Adrenal gland (tissue), 12 donors: ENCODE data around the gene RPS19. TPM values are rescaled to one million over a fixed set of nuclear protein-coding genes. Genes with fewer than 3 reads are reported as not detected.
A peak's percentile ranks its signal among the peaks of the same experiment; 100 is the strongest.

ENCODE experiments used
- DNase-seq, 7 donors: peaks; one replicate each; pipeline ENCODE4 v3.0.0-alpha.2; 2019 to 2020
- H3K27ac ChIP-seq, 5 donors: fragments of 200-600 bp; sonication (generic) in 4 of 5; 1 replicate in 3 of 5; 2 replicates in 2 of 5; pipeline versions ENCODE4 v1.5.1 to v1.8.0; 2016 to 2020; ENCODE audit warnings: mild to moderate bottlenecking in 1 of 5
- H3K27me3 ChIP-seq: fragments of 200-600 bp; 2 replicates; pipeline ENCODE4 v1.8.0; 2021
- H3K36me3 ChIP-seq, 2 donors: fragments of 200-600 bp; replicated peaks in 1 of 2; 1 replicate in 1 of 2; 2 replicates in 1 of 2; pipeline versions ENCODE4 v1.5.1 to v1.8.0; 2018 to 2022
- H3K4me1 ChIP-seq, 2 donors: fragments of 200-600 bp; replicated peaks in 1 of 2; 1 replicate in 1 of 2; 2 replicates in 1 of 2; pipeline versions ENCODE4 v1.5.1 to v1.8.0; 2018 to 2021
- H3K4me3 ChIP-seq, 4 donors: fragments of 200-600 bp; sonication (generic) in 3 of 4; one replicate each; pipeline ENCODE4 v1.5.1; 2016 to 2018
- H3K9me3 ChIP-seq, 3 donors: fragments of 200-600 bp; sonication (generic) in 1 of 3; replicated peaks in 1 of 3; 1 replicate in 2 of 3; 2 replicates in 1 of 3; pipeline versions ENCODE4 v1.5.1 to v1.8.0; 2016 to 2021
- POLR2A ChIP-seq, 2 donors: fragments of 450-650 bp; IDR thresholded peaks; one replicate each; pipeline ENCODE4 v1.6.1; 2017; ENCODE audit warnings: antibody characterized with exemption in 2 of 2, mild to moderate bottlenecking in 2 of 2, moderate library complexity in 1 of 2
- WGBS, 4 donors: extraction: QIAGEN DNeasy Blood & Tissue Kit in 2 of 4; methylation state at CpG; one replicate each; pipeline versions ENCODE4 v1.1.5 to v1.1.7; 2013 to 2017; 5-methylcytosine and 5-hydroxymethylcytosine counted together
- intact Hi-C, 2 donors: fragments of 100-400 bp; cut with DNase I; formaldehyde crosslinking; loops; one replicate each; pipeline versions ENCODE4 v1.14.1 to v1.15.0; 2022 to 2023
- polyA plus RNA-seq, 3 donors: library from polyadenylated mRNA; stranded (reverse); fragments of 200-250 nt in 2 of 3; fragments of 350-450 nt in 1 of 3; fragmentation: Illumina TruSeq in 1 of 3; extraction: RNeasy Lipid Tissue Mini Kit (QIAGEN cat#74804) in 1 of 3; gene quantifications; one replicate each; pipeline ENCODE4 v1.2.3, GENCODE V29; 2013 to 2014
- total RNA-seq, 9 donors: library from RNA; depleted of rRNA in 4 of 9; stranded (reverse); fragments of >200 nt in 4 of 9; fragments of 120-200 nt in 1 of 9; fragmentation: NEBNext Ultra II Directional in 1 of 9; extraction: Animal tissue kit (Norgen Biotek cat#: 25700) in 1 of 9; gene quantifications; one replicate each; pipeline versions ENCODE4 v1.1.0 to v1.2.4, GENCODE V29; 2013 to 2023
- TF ChIP-seq, protein P1 (sequence below), 6 experiments: fragments of 450-650 bp in 4 of 6; fragments of 200-600 bp in 2 of 6; sonication (generic) in 1 of 6; IDR thresholded peaks; 1 replicate in 5 of 6; 2 replicates in 1 of 6; pipeline versions ENCODE4 v1.5.1 to v1.8.0; 2016 to 2021; ENCODE audit warnings: antibody characterized with exemption in 6 of 6, mild to moderate bottlenecking in 2 of 6, moderate library complexity in 1 of 6
- donor health status: healthy with polysubstance abuse.
- donor health status: Bipolar disorder and iron deficiency.
- donor health status: DM: yes; HTN: yes; CAD: no.
- donor health status: DM: no; HTN: no; CAD: no.
- donor health status: DM: no; HTN: no; CAD: no.
- donor health status: DM: yes; HTN: yes; CAD: no.

Gene RPS19
- total and polyA plus RNA-seq, 12 donors = 418 to 3,405 (median 1,389) TPM

DNA sequence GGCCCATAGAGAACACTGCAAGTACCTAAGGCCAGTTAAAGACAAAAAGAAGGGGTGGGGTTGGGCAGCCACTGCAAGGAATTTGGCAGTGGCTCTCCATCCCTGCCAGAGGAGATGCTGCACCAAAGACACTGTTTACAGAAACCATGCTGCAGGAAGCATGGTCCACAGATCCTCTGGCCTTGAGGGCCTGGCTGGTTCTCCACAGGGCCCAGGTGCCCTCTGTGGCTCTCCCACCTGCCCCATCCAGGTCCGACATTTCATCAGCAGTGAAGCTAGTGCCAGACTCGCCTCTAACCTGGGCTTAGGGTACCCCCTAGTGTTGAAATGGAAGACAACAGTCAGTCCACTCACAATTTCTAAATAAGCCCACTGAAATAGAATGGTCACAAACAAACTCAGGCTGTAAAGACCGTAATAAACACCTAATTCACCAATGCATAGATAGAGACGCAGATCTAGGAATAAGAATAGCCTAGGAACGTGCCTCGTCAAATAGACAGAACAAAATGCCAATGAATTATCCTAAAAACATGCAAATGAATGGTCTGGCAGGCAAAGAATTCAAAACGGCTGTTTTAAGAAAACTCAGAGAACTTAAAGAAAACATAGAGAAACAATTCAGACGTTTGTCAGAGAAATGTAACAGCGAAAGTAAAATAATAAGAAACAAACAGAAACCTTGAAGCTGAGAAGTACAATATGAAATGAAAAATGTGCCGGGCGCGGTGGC lies 38.9 kb upstream of the RPS19 start:
- Histone ChIP-seq H3K27me3 (peaks cover 5% of the 10 kb centered on the region), H3K9me3 (no peaks in the 10 kb centered on the region), H3K4me1 (no peaks in the 10 kb centered on the region), H3K36me3 (no peaks in the 10 kb centered on the region), H3K4me3 (no peak overlapping the region), H3K27ac (no peak overlapping the region)
- 33 to 37% (median 35%) methylated on average over 11 to 12 of the region's 12 CpGs for WGBS, 4 donors
- TF ChIP-seq, protein P1, sequence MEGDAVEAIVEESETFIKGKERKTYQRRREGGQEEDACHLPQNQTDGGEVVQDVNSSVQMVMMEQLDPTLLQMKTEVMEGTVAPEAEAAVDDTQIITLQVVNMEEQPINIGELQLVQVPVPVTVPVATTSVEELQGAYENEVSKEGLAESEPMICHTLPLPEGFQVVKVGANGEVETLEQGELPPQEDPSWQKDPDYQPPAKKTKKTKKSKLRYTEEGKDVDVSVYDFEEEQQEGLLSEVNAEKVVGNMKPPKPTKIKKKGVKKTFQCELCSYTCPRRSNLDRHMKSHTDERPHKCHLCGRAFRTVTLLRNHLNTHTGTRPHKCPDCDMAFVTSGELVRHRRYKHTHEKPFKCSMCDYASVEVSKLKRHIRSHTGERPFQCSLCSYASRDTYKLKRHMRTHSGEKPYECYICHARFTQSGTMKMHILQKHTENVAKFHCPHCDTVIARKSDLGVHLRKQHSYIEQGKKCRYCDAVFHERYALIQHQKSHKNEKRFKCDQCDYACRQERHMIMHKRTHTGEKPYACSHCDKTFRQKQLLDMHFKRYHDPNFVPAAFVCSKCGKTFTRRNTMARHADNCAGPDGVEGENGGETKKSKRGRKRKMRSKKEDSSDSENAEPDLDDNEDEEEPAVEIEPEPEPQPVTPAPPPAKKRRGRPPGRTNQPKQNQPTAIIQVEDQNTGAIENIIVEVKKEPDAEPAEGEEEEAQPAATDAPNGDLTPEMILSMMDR (IDR thresholded peaks at IDR 0.05) = peak; percentile 26 to 61 (median 56)
- TF ChIP-seq POLR2A (IDR thresholded peaks at IDR 0.05) = no peak
- intact Hi-C loops = no loop called here
- peak in 1 of 7 donors; percentile 22 for DNase-seq

DNA sequence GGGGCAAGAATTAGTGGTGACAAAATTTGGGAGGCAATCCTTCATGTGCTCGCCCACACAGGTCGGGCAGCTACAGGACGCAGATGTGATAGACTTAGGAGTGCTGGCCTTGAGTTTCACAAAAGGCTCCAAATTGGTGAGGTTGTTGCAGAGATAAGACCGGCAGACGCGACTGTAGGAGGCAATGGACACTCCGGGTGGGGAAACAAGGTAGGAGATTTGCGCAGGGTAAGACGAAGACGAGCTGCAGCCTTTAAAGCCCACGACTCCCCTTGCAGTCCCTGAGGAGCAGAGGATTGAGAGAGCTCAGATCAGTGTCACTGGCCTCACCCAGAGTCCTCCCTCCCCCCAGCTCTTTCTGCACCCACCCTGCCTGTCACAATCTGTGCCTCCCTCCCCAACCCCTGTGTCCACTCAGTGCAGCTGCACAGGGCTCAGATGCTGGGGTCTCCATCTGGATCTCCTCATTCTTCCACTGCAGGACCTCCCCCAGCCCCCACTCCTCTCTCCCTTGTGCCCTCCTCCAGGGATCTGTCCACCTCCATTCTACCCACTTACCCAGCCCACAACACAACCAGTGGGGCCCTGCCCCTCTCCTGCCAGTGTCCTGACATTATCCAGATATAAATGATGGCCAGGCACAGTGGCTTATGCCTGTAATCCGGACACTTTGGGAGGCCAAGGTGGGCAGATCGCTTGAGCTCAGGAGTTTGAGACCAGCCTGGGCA lies 21.9 kb upstream of the RPS19 start:
- intact Hi-C loops = no loop called here
- WGBS, 4 donors = 43 to 49% (median 45%) methylated on average over 11 to 13 of the region's 13 CpGs
- DNase-seq = no peak

DNA sequence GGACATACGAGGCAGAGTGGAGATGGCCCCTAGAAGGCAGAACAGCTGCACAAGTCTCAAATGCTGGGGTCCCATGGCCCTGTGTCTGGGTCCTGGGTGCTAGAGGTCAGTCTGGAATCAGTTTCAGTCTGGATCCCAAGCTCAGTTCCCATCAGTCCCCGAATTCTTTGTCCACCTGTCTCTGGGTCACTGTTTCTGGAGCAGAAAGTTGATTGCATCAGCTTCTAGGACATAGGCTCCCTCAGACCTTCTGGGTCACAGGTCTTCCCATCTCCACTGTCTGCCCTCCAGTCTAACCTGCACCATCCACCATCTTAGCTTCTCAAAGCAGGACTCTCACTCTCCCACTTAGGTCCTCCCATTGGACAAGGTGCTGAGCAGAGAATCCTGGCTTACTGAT lies 20.8 kb upstream of the RPS19 start:
- intact Hi-C loops = no loop called here
- Histone ChIP-seq H3K27ac (no peak overlapping the region), H3K4me1 (no peaks in the 10 kb centered on the region), H3K27me3 (peaks cover 24% of the 10 kb centered on the region), H3K9me3 (no peaks in the 10 kb centered on the region), H3K36me3 (no peaks in the 10 kb centered on the region), H3K4me3 (no peak overlapping the region)
- DNase-seq = no peak
- no peak for TF ChIP-seq POLR2A (IDR thresholded peaks at IDR 0.05)
- TF ChIP-seq, protein P1 (IDR thresholded peaks at IDR 0.05) = no peak
- WGBS, 4 donors = 62 to 84% (median 65%) methylated on average over 1 to 2 of the region's 2 CpGs

More for the DNA sequence above, 21.9 kb upstream of the RPS19 start:
- Histone ChIP-seq H3K4me3 (no peak overlapping the region), H3K27me3 (peaks cover 25% of the 10 kb centered on the region), H3K27ac (no peak overlapping the region), H3K4me1 (no peaks in the 10 kb centered on the region), H3K36me3 (no peaks in the 10 kb centered on the region), H3K9me3 (no peaks in the 10 kb centered on the region)
- TF ChIP-seq, protein P1 (IDR thresholded peaks at IDR 0.05) = no peak
- no peak for TF ChIP-seq POLR2A (IDR thresholded peaks at IDR 0.05)

DNA sequence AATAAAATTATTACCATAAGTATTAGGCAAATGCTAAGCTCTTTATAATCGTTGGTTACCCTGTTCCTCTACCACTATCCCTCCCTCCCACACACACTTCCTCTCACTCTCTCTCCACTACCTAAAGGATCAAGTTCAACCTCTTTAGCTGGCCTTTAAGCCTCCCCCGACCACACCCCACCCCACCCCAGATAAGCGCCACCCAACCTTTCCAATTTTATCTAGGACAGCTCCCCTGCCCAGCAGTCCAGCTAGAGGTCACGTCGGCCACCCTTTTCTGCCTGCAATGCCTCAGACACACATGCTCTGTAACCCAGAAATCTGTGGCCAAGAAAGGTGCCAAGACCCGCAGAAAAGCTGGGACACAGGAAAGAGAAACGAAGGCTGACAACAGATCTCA lies 16.7 kb upstream of the RPS19 start:
- no peaks in the 10 kb centered on the region for H3K36me3 ChIP-seq

More for the DNA sequence above, 16.7 kb upstream of the RPS19 start:
- 61 to 75% (median 67%) methylated on average over 7 of the region's 7 CpGs for WGBS, 4 donors
- intact Hi-C loops = no loop called here
- DNase-seq = no peak
- TF ChIP-seq POLR2A (IDR thresholded peaks at IDR 0.05) = no peak
- TF ChIP-seq, protein P1 (IDR thresholded peaks at IDR 0.05) = no peak
- Histone ChIP-seq H3K27me3 (peaks cover under 1% of the 10 kb centered on the region), H3K4me3 (no peak overlapping the region), H3K4me1 (no peaks in the 10 kb centered on the region), H3K9me3 (no peaks in the 10 kb centered on the region), H3K27ac (no peak overlapping the region)
